GM18870 (cell line): ENCODE measurements around the gene LBHD2.

Experiments used
- ATAC-seq: cut with Tn5 transposase; IDR thresholded peaks from one replicate; pipeline ENCODE4 v1.9.1; 2021; ENCODE audit warnings: moderate library complexity; ENCODE audit not compliant: unreplicated experiment

The LBHD2 gene

DNA sequence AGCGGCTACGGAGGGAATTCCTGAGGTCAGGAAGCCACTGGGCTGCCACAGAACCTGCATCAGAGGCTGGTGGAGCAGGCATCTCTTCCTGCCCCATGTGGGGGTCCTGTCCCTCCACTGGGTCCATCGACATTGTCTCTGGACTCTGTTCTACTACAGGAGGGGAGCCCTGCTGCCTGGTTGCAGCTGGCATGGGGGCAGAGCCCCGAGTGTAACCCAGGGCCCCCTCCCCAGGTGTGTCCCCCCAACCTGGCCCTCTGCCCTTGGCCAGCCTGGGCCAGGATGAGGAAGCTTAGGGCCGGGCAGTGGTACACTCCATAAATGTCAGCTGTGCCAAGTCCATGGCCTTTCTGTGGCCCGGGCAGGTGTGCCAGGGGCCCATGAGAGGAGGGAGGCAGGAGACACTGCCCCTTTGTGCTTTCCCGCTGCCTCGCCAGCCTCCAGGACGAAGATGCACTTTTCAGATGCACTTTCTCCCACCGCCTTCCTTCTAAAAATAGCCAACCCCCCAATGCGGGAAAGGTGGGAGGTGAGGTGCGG lies 6.5 kb downstream of the LBHD2 start:
- no peak for ATAC-seq

- ATAC-seq = no peak
Observed at GRCh38 chr14:103091041-103091882, 7.3 kb downstream of the LBHD2 start.

- no peak for ATAC-seq
Observed at GRCh38 chr14:103091883-103092222, 7.8 kb downstream of the LBHD2 start.

DNA sequence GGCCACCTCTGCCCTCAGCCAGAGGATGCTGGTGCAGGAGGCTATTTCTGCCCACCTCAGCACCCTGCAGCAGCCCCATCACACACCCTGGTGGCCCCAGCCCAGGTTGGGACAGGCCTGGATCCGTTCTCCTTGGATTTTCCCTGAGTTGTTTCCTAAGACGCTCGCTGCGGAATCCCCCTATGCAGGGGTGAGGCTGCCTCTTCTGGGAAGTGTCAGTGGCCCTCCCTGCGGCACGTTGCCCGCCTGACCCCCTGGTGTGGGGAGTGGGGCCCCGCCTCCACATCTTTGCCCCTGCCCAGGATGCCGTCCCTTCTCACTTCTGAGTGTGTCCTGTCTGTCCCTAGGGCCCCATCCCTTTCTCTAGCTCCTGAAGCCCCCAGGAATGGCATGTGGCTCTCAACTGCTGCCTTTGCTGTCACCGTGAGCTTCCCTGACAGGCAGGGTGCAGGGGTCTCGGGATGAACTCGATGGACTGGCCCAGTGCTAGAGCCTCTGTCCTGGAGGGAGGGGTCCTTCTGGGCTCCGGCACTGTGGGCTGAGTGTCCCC lies 9.9 kb downstream of the LBHD2 start:
- ATAC-seq = no peak

GRCh38 chr14:103094406-103095209 lies 10.6 kb downstream of the LBHD2 start, which contains the start of gene EXOC3L4:
Gene EXOC3L4 (plus strand): TSS chr14:103094725. CDS start chr14:103100220, 5,495 bp downstream.
- ATAC-seq = no peak

DNA sequence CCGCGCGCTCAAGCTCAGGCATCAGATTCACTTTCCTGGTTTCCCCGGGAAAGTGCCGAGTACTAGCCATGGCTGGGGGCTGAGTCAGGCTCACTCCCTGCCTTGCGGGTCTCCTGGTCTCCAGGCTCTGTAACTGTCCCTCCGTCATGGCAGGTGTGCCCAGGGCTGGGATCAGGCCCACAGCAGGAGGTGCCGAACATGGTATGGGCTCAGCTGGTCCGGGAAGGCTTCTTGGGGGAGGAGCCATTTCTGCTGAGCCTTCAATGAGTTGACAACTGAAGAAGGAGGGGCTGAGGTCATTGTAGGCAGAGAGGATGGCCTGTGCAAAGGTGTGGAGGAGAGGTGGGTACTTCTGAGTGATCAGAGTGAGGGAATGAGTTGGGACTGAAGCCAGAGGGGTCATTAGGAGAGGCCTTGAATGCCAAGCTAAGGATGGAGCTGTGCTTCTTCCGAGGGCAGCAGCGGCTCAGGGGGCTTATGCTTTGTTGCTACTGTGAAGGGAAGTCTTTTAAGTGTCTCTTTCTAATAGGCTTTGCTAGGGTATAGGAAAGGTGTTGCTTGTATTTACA lies 11.3 kb downstream of the LBHD2 start:
- no peak for ATAC-seq

DNA sequence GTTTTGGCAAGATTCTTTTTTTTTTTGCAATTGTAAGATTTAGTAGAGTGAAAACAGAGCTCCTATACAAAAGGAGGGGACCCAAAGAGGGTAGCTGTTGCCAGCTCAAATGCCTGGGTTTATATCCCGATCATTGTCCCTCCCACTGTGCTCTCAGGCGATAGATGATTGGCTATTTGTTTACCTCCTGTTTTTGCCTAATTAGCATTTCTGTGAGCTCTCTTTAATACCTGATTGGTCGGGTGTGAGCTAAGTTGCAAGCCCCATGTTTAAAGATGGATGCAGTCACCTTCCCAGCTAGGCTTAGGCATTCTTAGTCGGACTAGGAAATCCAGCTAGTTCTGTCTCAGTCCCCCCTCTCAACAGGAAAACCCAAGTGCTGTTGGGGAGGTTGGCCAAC lies 12.4 kb downstream of the LBHD2 start:
- ATAC-seq = no peak

GRCh38 chr14:103097244-103097993 lies 13.4 kb downstream of the LBHD2 start:
- ATAC-seq = no peak

DNA sequence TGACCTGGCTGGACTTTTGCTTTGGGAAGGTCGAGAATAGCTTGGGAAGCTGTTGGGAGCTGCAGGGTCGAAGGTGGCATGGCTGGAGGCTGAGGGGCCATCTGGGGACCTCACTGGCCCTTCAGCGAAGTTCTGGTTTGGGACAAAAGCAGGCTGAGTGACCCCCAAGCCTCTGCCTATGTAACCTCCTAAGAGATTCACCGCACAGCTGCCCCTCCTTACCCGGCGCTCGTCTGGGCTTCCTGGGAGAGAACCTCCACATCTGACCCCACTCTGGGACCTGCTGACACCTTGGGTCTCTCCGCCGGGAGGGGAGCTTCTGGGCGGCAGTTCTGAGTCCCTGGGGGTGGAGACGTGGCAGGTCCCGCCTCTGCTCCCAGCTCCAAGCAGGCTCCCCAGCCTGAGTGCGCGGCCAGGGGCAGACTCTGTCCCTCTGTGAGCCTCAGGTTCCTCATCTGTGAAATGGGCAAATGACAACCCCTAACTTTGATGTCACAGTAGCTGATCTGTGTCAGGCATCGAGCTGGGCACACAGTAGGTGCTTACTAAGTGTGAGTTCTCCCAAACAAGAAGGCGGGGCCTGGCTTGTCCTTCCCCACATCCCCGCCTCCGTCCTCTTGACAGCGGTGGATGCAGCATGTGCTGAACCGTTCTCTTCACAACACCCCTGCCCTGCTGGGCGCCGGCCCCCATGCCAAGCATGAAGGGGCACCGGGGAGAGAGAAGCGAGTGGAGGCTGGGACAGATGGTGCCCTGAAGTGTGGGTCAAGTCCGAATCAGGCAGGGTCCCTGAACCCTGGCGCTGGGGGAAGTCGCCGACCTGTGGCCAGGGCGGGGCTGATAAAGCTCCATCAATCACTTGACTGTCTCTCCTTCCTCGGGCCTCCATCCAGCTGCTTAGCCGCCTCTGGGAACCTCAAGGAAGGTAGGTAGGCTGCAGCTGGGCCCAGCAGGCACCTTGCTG lies 14.3 kb downstream of the LBHD2 start:
- ATAC-seq = no peak

DNA sequence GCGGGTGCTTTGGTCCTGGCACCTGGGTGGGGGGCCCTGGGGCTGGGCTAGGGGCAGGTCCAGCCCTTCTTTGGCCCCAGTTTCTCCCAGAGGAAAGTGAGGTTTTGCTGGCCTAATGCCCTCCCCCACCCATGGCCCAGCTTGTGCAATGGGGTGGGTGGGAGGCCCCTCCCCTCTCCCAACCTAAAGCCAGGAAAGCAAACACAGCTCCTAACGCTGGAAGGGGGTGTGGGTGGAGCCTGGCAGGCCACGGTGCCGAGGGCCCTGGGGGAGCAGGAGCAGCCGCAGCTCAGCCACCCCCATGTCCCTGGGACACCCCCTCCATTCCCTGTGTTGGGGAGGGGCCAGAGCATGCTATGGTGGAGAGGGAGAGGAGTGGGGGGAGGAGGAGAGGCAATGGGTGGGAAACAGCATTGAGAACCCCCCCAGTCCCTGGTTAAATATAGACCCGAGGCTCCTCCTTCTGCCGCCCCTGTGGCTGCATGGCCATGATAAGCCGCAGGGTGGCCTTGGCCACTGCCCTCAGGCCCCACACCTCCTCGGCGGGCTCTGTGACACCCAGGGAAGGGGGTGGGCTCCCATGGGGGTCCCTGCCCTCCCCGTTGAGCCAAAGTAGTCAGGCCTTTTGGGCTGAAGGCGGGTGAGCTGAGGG lies 15.2 kb downstream of the LBHD2 start:
- no peak for ATAC-seq

DNA sequence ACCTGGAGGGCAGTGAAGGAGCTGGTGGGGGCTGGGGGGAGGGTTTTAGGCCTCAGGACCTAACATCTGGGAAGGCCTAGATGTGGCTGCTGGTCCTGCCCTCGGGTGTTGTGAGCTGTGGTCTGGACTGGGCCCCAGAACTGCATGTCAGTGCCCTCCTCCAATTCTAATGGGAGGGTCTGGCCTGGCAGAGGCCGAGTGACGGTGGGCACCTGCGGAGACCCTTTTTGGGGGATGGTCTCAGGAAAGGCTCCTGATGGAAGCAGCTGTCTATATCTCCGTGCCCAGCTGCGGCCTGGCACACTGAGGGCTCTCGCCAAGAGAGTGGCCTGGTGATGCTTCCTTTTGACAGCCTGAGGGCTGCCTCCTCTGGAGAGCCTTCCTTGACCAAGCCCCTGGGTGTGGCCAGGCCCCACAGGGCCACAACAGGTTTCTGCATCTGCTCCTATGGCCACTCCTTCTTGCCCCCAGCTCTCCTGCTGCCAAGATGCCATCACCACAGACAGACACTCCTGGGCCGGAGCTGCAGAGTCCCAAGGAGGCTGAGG lies 15.8 kb downstream of the LBHD2 start:
- no peak for ATAC-seq

GRCh38 chr14:103100281-103101121 lies 16.5 kb downstream of the LBHD2 start:
- no peak for ATAC-seq

GRCh38 chr14:103101257-103101962 lies 17.4 kb downstream of the LBHD2 start:
- no peak for ATAC-seq

- ATAC-seq = no peak
Observed at GRCh38 chr14:103101963-103102688, 18.1 kb downstream of the LBHD2 start.

DNA sequence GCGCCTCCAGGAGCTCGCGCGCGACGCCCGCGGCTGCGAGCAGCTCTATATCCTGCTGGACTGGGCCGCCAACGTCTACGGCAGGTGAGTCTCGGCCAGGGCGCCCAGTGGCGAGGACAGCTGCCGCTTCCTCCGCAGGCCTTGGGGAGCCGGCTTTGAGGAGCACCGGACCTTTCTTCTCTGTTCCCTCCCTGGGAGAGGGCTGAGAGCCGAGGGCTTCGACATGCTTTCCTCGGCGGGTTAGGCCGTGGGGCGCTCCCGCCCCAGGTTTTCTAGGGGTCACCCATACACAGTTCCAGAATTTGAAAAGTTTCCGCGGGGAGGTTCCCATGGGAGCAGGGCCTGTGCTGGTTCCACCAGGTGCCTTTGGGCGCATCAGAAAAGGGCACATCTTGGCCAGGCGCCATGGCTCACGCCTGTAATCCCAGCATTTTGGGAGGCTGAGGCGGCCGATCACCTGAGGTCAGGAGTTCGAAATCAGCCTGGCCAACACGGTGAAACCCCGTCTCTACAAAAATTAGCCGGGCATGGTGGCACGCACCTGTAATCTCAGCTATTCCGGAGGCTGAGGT lies 18.8 kb downstream of the LBHD2 start:
- no peak for ATAC-seq
